Testis (tissue), 2 donors: ENCODE measurements around the gene PSEN1.

Source experiments
- POLR2A ChIP-seq: fragments of 450-650 bp; IDR thresholded peaks from one replicate; pipeline ENCODE4 v1.6.1; 2017; ENCODE audit warnings: antibody characterized with exemption, mild to moderate bottlenecking, moderate library complexity
- TF ChIP-seq, protein P1 (sequence below), 3 experiments: fragments of 450-650 bp in 2 of 3; fragments of 200-600 bp in 1 of 3; sonication (generic) in 1 of 3; IDR thresholded peaks; one replicate each; pipeline ENCODE4 v1.5.1; 2016 to 2019; ENCODE audit warnings: antibody characterized with exemption in 3 of 3, mild to moderate bottlenecking in 2 of 3, moderate library complexity in 1 of 3

DNA sequence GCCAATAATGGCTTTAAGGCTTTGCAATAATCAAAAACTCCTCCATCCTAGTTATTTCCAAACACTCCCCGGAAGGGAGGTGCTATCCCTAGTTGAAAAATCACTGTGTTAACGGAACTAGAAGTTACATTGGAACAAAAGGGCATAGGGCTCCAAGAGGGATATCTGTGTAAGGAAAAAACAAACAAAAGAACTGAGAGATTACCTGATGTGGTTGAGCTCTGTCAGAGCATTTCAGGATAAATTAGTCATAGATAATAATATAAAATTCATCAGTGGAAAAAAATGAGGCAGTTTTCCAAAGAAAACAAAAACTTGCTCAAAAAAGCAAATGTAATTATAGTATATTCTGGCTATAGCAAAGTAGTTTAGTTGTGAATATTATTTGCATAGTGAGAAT is 73.6 kb downstream of the PSEN1 start:
- TF ChIP-seq, protein P1, sequence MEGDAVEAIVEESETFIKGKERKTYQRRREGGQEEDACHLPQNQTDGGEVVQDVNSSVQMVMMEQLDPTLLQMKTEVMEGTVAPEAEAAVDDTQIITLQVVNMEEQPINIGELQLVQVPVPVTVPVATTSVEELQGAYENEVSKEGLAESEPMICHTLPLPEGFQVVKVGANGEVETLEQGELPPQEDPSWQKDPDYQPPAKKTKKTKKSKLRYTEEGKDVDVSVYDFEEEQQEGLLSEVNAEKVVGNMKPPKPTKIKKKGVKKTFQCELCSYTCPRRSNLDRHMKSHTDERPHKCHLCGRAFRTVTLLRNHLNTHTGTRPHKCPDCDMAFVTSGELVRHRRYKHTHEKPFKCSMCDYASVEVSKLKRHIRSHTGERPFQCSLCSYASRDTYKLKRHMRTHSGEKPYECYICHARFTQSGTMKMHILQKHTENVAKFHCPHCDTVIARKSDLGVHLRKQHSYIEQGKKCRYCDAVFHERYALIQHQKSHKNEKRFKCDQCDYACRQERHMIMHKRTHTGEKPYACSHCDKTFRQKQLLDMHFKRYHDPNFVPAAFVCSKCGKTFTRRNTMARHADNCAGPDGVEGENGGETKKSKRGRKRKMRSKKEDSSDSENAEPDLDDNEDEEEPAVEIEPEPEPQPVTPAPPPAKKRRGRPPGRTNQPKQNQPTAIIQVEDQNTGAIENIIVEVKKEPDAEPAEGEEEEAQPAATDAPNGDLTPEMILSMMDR (IDR thresholded peaks at IDR 0.05), result no peak
- TF ChIP-seq POLR2A, result no peak
